Activated naive CD8-positive, alpha-beta T cell treated with anti-CD3 and anti-CD28 coated beads, Interleukin-2, amount 50 U/mL, for 24 hours (primary cell): ENCODE measurements around the gene LMF1.

Experiments
- ATAC-seq: fragments of 150-1000 bp; cut with Tn5 transposase; one replicate; pipeline ENCODE4 v1.10.0; 2021
- DNase-seq: peaks from one replicate; pipeline ENCODE4 v3.0.0; 2021
- H3K27ac Mint-ChIP-seq: one replicate; pipeline ENCODE4 v1.8.0; 2021; ENCODE audit warnings: mild to moderate bottlenecking, mixed read lengths
- H3K27me3 Mint-ChIP-seq: one replicate; pipeline ENCODE4 v1.8.0; 2021; ENCODE audit warnings: mixed read lengths
- H3K36me3 Mint-ChIP-seq: one replicate; pipeline ENCODE4 v1.8.0; 2021; ENCODE audit warnings: low read depth, mixed read lengths
- H3K4me1 Mint-ChIP-seq: one replicate; pipeline ENCODE4 v1.8.0; 2021; ENCODE audit warnings: mixed read lengths
- H3K4me3 Mint-ChIP-seq: one replicate; pipeline ENCODE4 v1.8.0; 2021; ENCODE audit warnings: mild to moderate bottlenecking, moderate library complexity, mixed read lengths
- H3K9me3 Mint-ChIP-seq: one replicate; pipeline ENCODE4 v1.8.0; 2021; ENCODE audit warnings: mixed read lengths

The LMF1 gene

DNA sequence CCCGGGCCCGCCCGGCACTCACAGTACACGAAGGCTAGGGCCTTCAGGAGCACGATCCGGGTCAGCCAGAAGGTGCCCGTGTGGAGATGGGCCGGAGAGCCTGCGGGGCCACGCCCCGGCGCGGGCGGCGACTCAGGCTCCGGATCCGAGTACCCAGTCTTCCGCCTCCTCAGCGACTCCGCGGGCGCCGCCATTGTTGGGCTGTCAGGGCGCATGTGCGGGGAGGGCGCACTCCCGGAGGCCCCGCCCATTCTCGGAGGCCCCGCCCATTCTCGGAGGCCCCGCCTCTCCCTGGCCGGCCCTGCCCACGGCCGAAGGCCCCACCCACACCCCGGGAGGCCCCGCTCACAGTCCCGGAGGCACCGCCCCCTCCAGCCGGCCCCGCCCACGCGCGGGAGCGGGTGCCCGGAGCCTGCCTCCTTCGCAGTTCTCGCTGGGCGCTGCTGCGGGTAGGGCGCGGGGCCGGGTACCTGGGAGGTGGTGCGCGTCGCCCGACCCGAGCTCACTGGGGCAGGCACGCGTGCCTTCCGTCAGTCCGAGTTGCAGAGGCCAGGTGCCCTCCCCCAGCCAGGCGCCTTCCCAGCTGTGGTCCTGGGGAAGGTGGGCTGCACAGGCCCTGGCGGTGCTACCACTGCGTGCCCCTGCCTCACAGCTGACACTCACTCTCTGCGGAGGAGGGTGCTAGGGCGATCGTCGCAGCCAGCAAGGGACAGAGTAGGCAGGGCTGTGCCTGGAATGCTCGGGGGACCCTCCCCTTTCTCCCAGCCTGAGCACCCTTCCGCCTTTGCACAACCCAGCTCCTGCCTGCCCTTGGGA is at the start of gene LMF1:
TSS of gene LMF1 (minus strand) at position 219 of the 816 bp plus-strand sequence. CDS start at position 215, 4 bp downstream.
- DNase-seq (peak; percentile 96), ATAC-seq (peak; percentile 86)
- peaks cover 5% of the 10 kb centered on the region for H3K36me3 Mint-ChIP-seq
- peaks cover 2% of the 10 kb centered on the region for H3K27me3 Mint-ChIP-seq
- H3K4me3 Mint-ChIP-seq: peak within 1 kb of the TSS; percentile 77
- no peak within 1 kb of the TSS for H3K27ac Mint-ChIP-seq
- no peaks in the 10 kb centered on the region for H3K9me3 Mint-ChIP-seq
- peaks cover 14% of the 10 kb centered on the region for H3K4me1 Mint-ChIP-seq

DNA sequence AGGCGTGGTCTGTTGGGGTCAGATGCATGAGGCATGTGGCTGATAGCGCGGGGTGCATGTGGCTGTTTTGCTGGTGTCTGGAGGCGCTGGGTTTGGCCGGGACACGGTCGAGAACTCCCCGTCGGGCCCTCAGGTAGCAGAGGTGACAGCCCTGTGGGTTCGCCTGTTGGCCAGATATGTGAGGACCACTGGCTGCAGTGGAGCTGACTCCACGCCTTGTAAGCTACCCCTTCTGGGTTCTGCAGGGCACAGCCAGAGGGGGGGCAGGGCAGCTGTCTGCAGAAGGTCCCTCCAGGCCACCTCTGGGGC is 49.3 kb upstream of the LMF1 start:
- Mint-ChIP-seq H3K27me3 (no peaks in the 10 kb centered on the region), H3K36me3 (no peaks in the 10 kb centered on the region), H3K27ac (no peak overlapping the region), H3K9me3 (no peaks in the 10 kb centered on the region), H3K4me1 (no peaks in the 10 kb centered on the region), H3K4me3 (no peak overlapping the region)
- DNase-seq: no peak
- ATAC-seq: no peak

DNA sequence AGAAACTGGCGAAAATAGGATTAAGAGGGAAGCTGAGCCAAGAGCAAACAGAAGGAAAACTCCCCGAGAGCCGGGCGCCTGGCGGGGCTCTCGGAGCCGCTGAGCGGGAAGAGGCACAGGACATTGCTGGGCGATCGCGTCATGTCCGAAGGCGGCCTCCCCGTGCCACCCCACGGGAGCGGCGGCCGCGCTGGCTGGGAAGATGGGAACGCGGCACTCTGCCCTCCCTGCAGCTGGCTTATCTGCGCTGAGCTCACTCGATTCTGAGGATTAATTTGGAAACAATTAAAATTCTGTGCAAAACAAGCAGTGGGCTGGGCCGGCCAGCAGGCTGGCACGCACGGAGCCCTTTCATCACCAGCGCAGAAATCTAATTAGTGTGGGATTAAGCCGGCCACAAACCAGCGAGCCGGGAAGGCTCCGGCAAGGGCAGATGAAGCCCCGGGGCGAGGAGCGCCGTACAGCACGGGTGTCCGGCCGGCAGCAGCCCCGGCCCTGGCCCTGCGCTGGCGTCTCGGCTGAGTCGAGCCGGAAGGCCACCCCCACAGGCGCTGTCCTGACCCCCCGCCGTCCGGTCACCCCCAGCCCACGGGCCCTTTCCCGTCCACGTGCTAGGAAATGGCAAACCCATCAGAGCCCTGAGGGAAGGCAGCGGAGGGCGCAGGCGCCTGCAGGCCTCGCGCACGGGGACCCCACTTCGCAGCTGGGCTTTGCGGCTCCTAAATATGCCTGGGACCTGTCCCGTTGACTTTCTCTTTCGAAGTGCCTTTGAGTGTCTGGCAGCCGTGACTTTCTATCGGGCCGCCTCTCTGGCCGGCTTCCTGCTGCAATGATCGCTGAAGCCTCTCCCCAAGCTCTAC is 48.7 kb upstream of the LMF1 start:
- ATAC-seq: no peak

DNA sequence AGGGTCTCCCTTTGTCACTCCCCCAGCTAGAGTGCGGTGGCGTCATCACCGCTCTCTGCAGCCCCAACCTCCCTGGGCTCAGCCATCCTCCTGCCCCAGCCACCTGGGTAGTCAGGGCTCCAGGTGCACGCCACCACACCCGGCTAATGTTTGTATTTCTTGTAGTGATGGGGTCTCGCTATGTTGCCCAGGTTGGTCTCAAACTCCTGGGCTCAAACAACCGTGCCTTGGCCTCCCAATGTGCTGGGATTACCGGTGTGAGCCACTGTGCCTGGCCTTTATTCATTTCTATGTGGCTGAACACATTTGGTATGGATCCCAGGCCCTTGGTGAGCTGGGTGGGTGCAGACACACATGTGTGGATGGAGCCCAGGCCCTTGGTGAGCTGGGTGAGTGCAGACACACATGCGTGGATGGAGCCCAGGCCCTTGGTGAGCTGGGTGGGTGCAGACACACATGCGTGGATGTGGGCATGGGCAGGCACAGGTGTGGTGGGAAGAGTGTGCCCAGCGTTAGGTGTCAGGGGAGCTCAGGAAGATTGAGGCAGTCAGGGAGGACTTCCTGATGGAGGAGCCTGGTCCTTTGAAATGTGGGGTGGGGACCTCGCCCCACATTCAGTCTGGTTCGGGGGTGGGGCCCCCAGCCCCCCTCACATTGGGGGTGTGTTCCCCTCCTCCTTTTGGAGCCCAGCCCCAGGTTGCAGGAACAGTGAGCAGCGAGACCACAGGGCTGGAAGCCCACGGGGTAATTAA is 47.8 kb upstream of the LMF1 start:
- ATAC-seq: no peak
- no peak overlapping the region for H3K27ac Mint-ChIP-seq
- H3K4me1 Mint-ChIP-seq: no peaks in the 10 kb centered on the region
- no peaks in the 10 kb centered on the region for H3K27me3 Mint-ChIP-seq
- H3K9me3 Mint-ChIP-seq: no peaks in the 10 kb centered on the region
- no peak for DNase-seq
- H3K4me3 Mint-ChIP-seq: no peak overlapping the region
- no peaks in the 10 kb centered on the region for H3K36me3 Mint-ChIP-seq

More for the DNA sequence above, 48.7 kb upstream of the LMF1 start:
- H3K9me3 Mint-ChIP-seq: no peaks in the 10 kb centered on the region
- no peak for DNase-seq
- H3K27ac Mint-ChIP-seq: no peak overlapping the region
- no peaks in the 10 kb centered on the region for H3K4me1 Mint-ChIP-seq
- H3K36me3 Mint-ChIP-seq: no peaks in the 10 kb centered on the region
- H3K4me3 Mint-ChIP-seq: no peak overlapping the region
- no peaks in the 10 kb centered on the region for H3K27me3 Mint-ChIP-seq

DNA sequence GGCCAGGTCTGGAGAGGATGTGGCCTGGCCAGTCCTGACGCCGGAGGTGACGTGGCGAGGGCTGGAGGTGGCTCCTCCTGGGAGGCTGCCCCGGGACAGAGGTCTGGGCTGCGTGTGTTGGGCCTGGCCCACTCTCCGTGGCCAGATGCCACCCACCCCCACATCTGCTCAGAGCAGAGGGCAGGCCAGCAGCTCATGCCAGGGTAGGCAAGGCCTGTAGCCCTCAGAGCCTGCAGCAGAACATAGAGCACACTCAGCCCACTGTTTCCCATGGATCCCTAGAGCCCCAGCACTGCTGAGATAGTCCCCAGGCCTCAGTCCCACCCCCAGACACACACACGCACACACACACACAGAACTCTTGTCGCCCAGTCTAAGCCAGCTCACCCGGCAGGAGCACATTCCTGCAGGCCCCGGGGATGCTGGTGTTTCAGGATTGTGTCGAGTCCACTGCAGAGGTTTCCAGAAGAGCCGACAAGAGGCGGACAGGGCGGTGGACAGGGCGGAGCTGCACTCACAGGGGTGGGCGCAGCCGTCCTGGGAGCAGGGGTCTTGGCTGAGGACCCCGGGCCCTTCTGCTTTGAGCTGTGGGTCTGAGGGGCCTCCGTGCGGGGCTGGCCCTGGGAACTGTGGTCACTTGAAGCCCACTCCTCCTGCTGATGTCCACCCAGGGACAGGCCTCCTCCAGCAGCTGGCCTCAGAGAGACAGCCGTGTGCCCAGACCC is 44.1 kb upstream of the LMF1 start:
- peaks cover 3% of the 10 kb centered on the region for H3K27me3 Mint-ChIP-seq
- peaks cover 2% of the 10 kb centered on the region for H3K4me1 Mint-ChIP-seq
- no peak overlapping the region for H3K27ac Mint-ChIP-seq
- H3K4me3 Mint-ChIP-seq: no peak overlapping the region
- peak; percentile 5 for ATAC-seq
- no peaks in the 10 kb centered on the region for H3K9me3 Mint-ChIP-seq
- DNase-seq: no peak
- H3K36me3 Mint-ChIP-seq: no peaks in the 10 kb centered on the region

DNA sequence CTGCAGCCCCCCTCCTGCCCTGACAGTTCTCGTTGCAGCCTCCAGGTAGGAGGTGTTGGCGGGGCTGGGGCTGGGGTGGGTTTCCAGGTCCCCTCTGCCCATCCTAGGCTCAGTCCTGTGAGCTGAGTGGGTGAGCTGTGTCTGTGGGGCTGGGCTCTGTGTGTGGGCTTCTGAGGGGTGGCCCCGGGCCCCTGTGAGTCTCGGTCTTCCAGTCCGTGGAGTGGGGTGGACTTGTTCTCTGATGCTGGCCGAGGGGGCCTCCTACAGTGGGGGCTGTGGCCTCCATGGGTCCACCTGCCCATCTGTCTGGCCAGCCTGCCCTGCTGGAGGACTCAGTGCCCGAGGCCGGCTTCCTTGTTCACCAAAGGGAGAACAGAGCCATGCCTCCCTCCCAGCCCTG is 43.4 kb upstream of the LMF1 start:
- Mint-ChIP-seq H3K4me3 (no peak overlapping the region), H3K4me1 (peaks cover 4% of the 10 kb centered on the region), H3K36me3 (no peaks in the 10 kb centered on the region), H3K9me3 (no peaks in the 10 kb centered on the region), H3K27ac (no peak overlapping the region), H3K27me3 (peaks cover 3% of the 10 kb centered on the region)
- ATAC-seq: no peak
- no peak for DNase-seq

DNA sequence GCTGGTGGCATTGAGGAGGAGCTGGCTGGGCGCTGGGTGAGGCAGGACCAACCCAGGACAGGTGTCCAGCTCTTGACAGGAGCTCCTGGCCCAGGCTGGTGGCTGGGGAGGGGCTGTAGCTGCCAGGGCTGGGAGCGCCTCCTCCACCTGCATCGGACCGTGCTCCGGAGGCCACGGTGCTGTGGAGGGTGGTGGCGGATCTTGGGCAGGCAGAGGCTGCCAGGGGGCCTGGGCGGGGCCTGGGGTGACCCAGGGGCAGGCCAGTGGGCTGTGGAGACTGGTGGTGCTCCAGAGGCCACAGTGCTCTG is 42.8 kb upstream of the LMF1 start:
- Mint-ChIP-seq H3K9me3 (no peaks in the 10 kb centered on the region), H3K36me3 (no peaks in the 10 kb centered on the region), H3K4me1 (peaks cover 6% of the 10 kb centered on the region), H3K27me3 (peaks cover 6% of the 10 kb centered on the region), H3K27ac (no peak overlapping the region), H3K4me3 (no peak overlapping the region)
- ATAC-seq (no peak), DNase-seq (no peak)

DNA sequence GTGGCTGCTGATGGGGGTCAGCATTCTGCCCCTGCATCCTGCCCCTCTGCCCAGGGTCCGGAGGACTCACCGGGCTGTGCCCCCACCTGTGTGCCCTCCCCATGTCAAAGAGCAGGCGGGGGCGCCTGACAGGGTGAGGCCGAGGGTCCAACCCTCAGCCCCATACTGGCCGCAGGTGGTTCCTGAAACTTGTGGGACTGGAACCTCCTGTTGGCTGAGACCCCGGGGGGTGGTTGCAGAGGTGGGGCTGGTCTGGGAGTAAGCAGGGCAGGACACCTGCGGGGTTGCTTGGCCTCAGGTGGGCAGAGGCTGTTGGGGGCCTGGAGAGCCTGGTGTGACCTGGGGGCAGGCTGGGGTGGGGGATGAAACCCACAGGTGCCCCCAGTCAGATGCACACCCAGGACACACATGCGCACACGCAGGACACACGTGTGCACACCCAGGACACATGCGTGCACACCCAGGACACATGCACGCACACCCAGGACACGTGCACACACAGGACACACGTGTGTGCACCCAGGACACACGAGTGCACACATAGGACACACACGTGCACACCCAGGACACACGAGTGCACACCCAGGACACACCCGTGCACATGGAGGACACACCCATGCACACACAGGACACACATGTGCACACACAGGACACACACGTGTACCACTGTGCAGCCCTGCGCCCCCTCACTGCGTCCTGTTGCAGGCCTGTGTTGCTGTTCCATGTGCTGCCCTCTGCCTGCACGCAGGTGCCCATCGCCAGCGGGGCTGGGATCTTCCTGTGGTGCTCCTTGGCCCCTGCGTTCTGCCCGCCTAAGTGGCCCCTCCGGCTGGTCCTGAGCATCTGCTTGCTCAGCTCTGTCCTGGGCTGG is 42.2 kb upstream of the LMF1 start:
- H3K4me1 Mint-ChIP-seq: peaks cover 6% of the 10 kb centered on the region
- no peaks in the 10 kb centered on the region for H3K9me3 Mint-ChIP-seq
- H3K4me3 Mint-ChIP-seq: no peak overlapping the region
- no peaks in the 10 kb centered on the region for H3K36me3 Mint-ChIP-seq
- peaks cover 6% of the 10 kb centered on the region for H3K27me3 Mint-ChIP-seq
- DNase-seq (no peak), ATAC-seq (no peak)
- H3K27ac Mint-ChIP-seq: no peak overlapping the region

DNA sequence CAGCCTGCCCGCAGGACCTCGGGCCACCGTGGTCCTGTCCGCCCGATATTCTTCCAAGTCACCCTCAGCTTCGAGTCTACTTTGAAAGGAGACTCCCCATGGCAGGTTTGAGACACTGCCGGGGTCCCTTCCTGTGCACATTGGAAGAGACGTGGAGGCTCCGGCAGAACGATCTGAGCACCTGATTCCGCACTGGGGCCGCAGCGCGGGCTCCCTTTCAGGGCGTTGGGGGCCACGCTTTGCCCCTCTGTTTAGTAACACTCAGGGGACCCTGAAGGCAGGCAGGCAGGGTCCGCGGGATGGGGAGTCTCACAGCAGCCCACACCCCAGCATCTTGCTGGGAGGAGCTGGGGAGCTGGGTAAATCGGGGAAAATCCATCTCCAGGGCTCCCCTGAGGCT is 41.4 kb upstream of the LMF1 start:
- ATAC-seq: no peak
- Mint-ChIP-seq H3K36me3 (no peaks in the 10 kb centered on the region), H3K9me3 (no peaks in the 10 kb centered on the region), H3K27me3 (peaks cover 6% of the 10 kb centered on the region), H3K4me1 (peaks cover 6% of the 10 kb centered on the region), H3K4me3 (no peak overlapping the region), H3K27ac (no peak overlapping the region)
- DNase-seq: no peak

DNA sequence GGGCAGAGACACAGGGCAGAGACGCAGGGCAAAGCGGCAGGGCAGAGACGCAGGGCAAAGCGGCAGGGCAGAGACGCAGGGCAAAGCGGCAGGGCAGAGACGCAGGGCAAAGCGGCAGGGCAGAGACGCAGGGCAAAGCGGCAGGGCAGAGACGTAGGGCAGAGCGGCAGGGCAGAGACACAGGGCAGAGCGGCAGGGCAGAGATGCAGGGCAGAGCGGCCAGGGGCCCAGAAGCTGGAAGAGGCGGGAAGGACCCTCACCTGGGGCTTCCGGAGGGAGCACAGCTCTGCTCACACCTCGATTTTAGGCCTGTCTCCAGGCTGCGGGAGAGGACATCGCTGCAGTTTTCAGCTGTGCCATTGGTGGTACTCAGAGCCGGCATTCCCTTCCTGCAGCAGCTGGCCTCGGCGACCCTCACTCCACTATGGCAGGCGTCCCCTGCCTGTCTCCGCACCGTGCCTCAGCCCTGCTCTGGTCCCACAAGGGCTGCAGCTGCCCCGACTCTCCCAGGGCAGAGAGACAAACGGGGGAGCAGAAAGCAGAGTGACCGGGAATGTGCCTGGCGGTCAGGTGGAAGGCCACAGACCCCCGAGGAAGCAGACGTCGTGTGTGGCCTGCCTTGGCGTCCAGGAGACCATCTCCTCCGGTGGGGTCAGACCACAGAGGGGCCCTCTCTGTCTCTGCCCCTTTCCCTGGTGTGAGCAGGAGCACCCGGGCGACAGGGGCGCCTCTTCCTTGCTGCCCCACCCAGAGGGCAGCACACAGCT is 40.7 kb upstream of the LMF1 start:
- no peak overlapping the region for H3K27ac Mint-ChIP-seq
- no peaks in the 10 kb centered on the region for H3K9me3 Mint-ChIP-seq
- peaks cover 6% of the 10 kb centered on the region for H3K4me1 Mint-ChIP-seq
- ATAC-seq (no peak), DNase-seq (no peak)
- H3K4me3 Mint-ChIP-seq: no peak overlapping the region
- H3K36me3 Mint-ChIP-seq: no peaks in the 10 kb centered on the region
- peaks cover 6% of the 10 kb centered on the region for H3K27me3 Mint-ChIP-seq

DNA sequence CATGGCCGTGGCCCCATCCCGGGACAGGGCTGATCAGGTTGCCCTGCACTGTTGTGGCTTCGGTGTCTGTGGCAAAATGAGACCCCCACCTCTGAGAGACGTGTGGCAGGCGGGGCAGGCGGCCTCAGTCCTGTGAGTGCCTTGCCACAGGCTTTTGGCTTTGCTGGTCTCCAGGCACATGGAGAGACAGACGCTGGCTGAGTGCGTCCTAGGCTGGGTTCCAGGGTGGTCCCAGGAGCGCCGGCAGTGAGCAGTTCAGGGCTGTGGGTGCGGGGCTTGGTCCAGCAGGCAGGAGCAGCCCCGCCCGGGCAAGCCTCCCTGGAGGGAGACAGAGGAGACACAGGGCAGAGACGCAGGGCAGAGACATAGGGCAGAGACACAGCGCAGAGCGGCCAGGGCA is 40.0 kb upstream of the LMF1 start:
- Mint-ChIP-seq H3K27me3 (peaks cover 9% of the 10 kb centered on the region), H3K4me1 (peaks cover 11% of the 10 kb centered on the region), H3K27ac (no peak overlapping the region), H3K36me3 (no peaks in the 10 kb centered on the region), H3K4me3 (no peak overlapping the region), H3K9me3 (no peaks in the 10 kb centered on the region)
- DNase-seq: no peak
- ATAC-seq: no peak

DNA sequence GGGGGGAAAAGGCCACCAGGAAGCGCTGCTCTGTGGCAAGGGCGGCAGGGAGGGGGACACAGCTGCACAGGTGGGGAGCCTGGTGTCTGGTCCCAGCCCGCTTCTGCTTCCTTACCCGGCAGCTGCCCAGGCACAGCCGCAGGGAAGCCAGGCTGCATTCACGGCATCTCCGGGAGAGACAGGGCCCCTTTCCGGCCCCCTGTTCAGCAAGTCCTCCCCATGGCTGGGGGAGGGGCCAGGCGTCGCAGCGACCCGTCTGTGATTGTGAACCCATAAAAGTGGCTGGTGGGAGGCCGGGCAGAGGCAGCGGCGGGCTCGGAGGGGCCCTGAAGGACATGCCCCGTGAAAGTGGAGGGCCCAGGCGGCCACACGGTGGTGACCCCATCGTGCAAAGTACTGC is 39.5 kb upstream of the LMF1 start:
- H3K27me3 Mint-ChIP-seq: peaks cover 9% of the 10 kb centered on the region
- DNase-seq (no peak), ATAC-seq (no peak)
- H3K4me1 Mint-ChIP-seq: peaks cover 17% of the 10 kb centered on the region
- no peak overlapping the region for H3K4me3 Mint-ChIP-seq
- H3K36me3 Mint-ChIP-seq: no peaks in the 10 kb centered on the region
- no peak overlapping the region for H3K27ac Mint-ChIP-seq
- H3K9me3 Mint-ChIP-seq: no peaks in the 10 kb centered on the region
